Measurements from ENCODE around the gene ARHGEF12.

ARHGEF12 gene

GRCh38 chr11:120494595-120494994 is 158.4 kb downstream of the ARHGEF12 start:
- no peak for TF ChIP-seq CTCF (IDR thresholded peaks at IDR 0.05)
- no peaks in the 10 kb centered on the region for H3K36me3 ChIP-seq
- H3K4me3 ChIP-seq (ENCODE audit: low read depth in 1 of 2, low read length in 1 of 2) = no peak overlapping the region
- H3K9me3 ChIP-seq = no peaks in the 10 kb centered on the region
- no peak overlapping the region for H3K27ac ChIP-seq
- no peaks in the 10 kb centered on the region for H3K4me1 ChIP-seq (ENCODE audit: control insufficient read depth in 1 of 2, insufficient read depth in 1 of 2, low read depth in 1 of 2, low read length in 1 of 2)
- H3K27me3 ChIP-seq = peaks cover 56% of the 10 kb centered on the region

- TF ChIP-seq CTCF (IDR thresholded peaks at IDR 0.05) = no peak
- no peaks in the 10 kb centered on the region for H3K36me3 ChIP-seq
- H3K27me3 ChIP-seq = peaks cover 85% of the 10 kb centered on the region
These were observed 162.9 kb downstream of the ARHGEF12 start for GRCh38 chr11:120499088-120499487.

GRCh38 chr11:120499859-120500258 is 163.6 kb downstream of the ARHGEF12 start:
- no peaks in the 10 kb centered on the region for H3K36me3 ChIP-seq
- H3K9me3 ChIP-seq = no peaks in the 10 kb centered on the region
- no peak overlapping the region for H3K4me3 ChIP-seq (ENCODE audit: low read depth in 1 of 2, low read length in 1 of 2)
- H3K4me1 ChIP-seq (ENCODE audit: control insufficient read depth in 1 of 2, insufficient read depth in 1 of 2, low read depth in 1 of 2, low read length in 1 of 2) = no peaks in the 10 kb centered on the region
- peaks cover 86% of the 10 kb centered on the region for H3K27me3 ChIP-seq
- H3K27ac ChIP-seq = no peak overlapping the region
- no peak for TF ChIP-seq CTCF (IDR thresholded peaks at IDR 0.05)

More at GRCh38 chr11:120499088-120499487, 162.9 kb downstream of the ARHGEF12 start:
- H3K4me1 ChIP-seq (ENCODE audit: control insufficient read depth in 1 of 2, insufficient read depth in 1 of 2, low read depth in 1 of 2, low read length in 1 of 2) = no peaks in the 10 kb centered on the region
- H3K4me3 ChIP-seq (ENCODE audit: low read depth in 1 of 2, low read length in 1 of 2) = no peak overlapping the region
- H3K27ac ChIP-seq = no peak overlapping the region
- H3K9me3 ChIP-seq = no peaks in the 10 kb centered on the region

- Histone ChIP-seq H3K27ac (no peak overlapping the region), H3K36me3 (no peaks in the 10 kb centered on the region), H3K4me1 (ENCODE audit: control insufficient read depth in 1 of 2, insufficient read depth in 1 of 2, low read depth in 1 of 2, low read length in 1 of 2) (no peaks in the 10 kb centered on the region), H3K4me3 (ENCODE audit: low read depth in 1 of 2, low read length in 1 of 2) (no peak overlapping the region), H3K27me3 (peaks cover 86% of the 10 kb centered on the region), H3K9me3 (no peaks in the 10 kb centered on the region)
- no peak for TF ChIP-seq CTCF (IDR thresholded peaks at IDR 0.05)
These were observed 164.3 kb downstream of the ARHGEF12 start for GRCh38 chr11:120500414-120501071.

GRCh38 chr11:120501440-120501839 is 165.2 kb downstream of the ARHGEF12 start:
- Histone ChIP-seq H3K27ac (no peak overlapping the region), H3K36me3 (no peaks in the 10 kb centered on the region), H3K4me3 (ENCODE audit: low read depth in 1 of 2, low read length in 1 of 2) (no peak overlapping the region), H3K4me1 (ENCODE audit: control insufficient read depth in 1 of 2, insufficient read depth in 1 of 2, low read depth in 1 of 2, low read length in 1 of 2) (no peaks in the 10 kb centered on the region), H3K27me3 (peaks cover 87% of the 10 kb centered on the region), H3K9me3 (no peaks in the 10 kb centered on the region)
- TF ChIP-seq CTCF (IDR thresholded peaks at IDR 0.05) = no peak
